GM06990 (cell line): ENCODE results near the gene PTH2R.

Experiments
- DNase-seq: peaks from one replicate; pipeline ENCODE4 v3.0.0-alpha.2; 2011; ENCODE audit not compliant: insufficient read length; ENCODE audit errors: extremely low read depth
- H3K27me3 ChIP-seq: replicated peaks from 2 replicates; pipeline ENCODE4 v1.6.0; 2011; ENCODE audit warnings: low read length; ENCODE audit not compliant: control insufficient read depth, insufficient read depth
- H3K36me3 ChIP-seq: 2 replicates; pipeline ENCODE4 v1.5.1; 2011; ENCODE audit warnings: low read length; ENCODE audit not compliant: control insufficient read depth, insufficient read depth
- H3K4me3 ChIP-seq: replicated peaks from 2 replicates; pipeline ENCODE4 v1.5.1; 2011; ENCODE audit warnings: low read depth, mild to moderate bottlenecking, control low read depth, low read length
- CTCF ChIP-seq: IDR thresholded peaks from 2 replicates; pipeline ENCODE4 v1.5.1; 2011; ENCODE audit warnings: low read length, control low read depth, mild to moderate bottlenecking, inconsistent platforms; ENCODE audit not compliant: insufficient read depth, poor library complexity, severe bottlenecking

PTH2R gene

GRCh38 chr2:208407667-208408066 is 1.1 kb downstream of the PTH2R start:
- TF ChIP-seq CTCF, result no peak
- Histone ChIP-seq H3K36me3 (no peaks in the 10 kb centered on the region), H3K4me3 (no peak overlapping the region), H3K27me3 (no peaks in the 10 kb centered on the region)
- no peak for DNase-seq

- TF ChIP-seq CTCF, result no peak
- no peak for DNase-seq
- H3K36me3 ChIP-seq, result no peaks in the 10 kb centered on the region
- H3K27me3 ChIP-seq, result no peaks in the 10 kb centered on the region
- H3K4me3 ChIP-seq, result no peak overlapping the region
Measured at GRCh38 chr2:208413931-208414330, 7.3 kb downstream of the PTH2R start.

GRCh38 chr2:208415255-208415654 is 8.7 kb downstream of the PTH2R start:
- Histone ChIP-seq H3K4me3 (no peak overlapping the region), H3K27me3 (no peaks in the 10 kb centered on the region), H3K36me3 (no peaks in the 10 kb centered on the region)
- DNase-seq, result no peak
- no peak for TF ChIP-seq CTCF

- no peak overlapping the region for H3K4me3 ChIP-seq
- H3K36me3 ChIP-seq, result no peaks in the 10 kb centered on the region
- no peak for TF ChIP-seq CTCF
- no peaks in the 10 kb centered on the region for H3K27me3 ChIP-seq
- peak; percentile 19 for DNase-seq
Measured at GRCh38 chr2:208415897-208416296, 9.3 kb downstream of the PTH2R start.

GRCh38 chr2:208426412-208427045 is 19.9 kb downstream of the PTH2R start:
- Histone ChIP-seq H3K27me3 (no peaks in the 10 kb centered on the region; the same call in 1 of the 2 replicates), H3K4me3 (no peak overlapping the region), H3K36me3 (no peaks in the 10 kb centered on the region)
- DNase-seq, result no peak
- no peak for TF ChIP-seq CTCF

GRCh38 chr2:208437755-208438154 is 31.2 kb downstream of the PTH2R start:
- TF ChIP-seq CTCF, result no peak
- no peak for DNase-seq
- no peaks in the 10 kb centered on the region for H3K36me3 ChIP-seq
- no peak overlapping the region for H3K4me3 ChIP-seq
- H3K27me3 ChIP-seq, result no peaks in the 10 kb centered on the region; the same call in 1 of the 2 replicates
